SK-N-SH (cell line): ENCODE results near the gene ARID3A. TPM values are rescaled to one million over a fixed set of nuclear protein-coding genes. Genes with fewer than 3 reads are reported as not detected.

Experiments used
- CTCF ChIA-PET: fragments of 300-600, 350-600 bp; formaldehyde crosslinking; extraction: SDS; loops from one replicate; lab custom pipeline; 2021; lab: Yijun Ruan, JAX
- POLR2A ChIA-PET: fragments of 350-600 bp; sonication (Branson Sonifier 250); formaldehyde crosslinking; extraction: SDS; loops from one replicate; lab custom pipeline; 2020; ENCODE audit warnings: antibody characterized with exemption, inconsistent platforms; lab: Yijun Ruan, JAX
- DNase-seq: peaks from one replicate; pipeline ENCODE4 v3.0.0; 2012
- H2AFZ ChIP-seq: fragments of 200-600 bp; sonication (generic); 2 replicates; pipeline ENCODE4 v1.8.1; 2016; ENCODE audit warnings: antibody characterized with exemption, mild to moderate bottlenecking, low read depth
- H3F3A ChIP-seq: fragments of 200-600 bp; sonication (generic); replicated peaks from 2 replicates; pipeline ENCODE3; 2016; ENCODE audit warnings: antibody characterized with exemption, mild to moderate bottlenecking; ENCODE audit not compliant: insufficient read depth
- H3K27ac ChIP-seq, 2 experiments: fragments of 200-500 bp in 1 of 2; fragments of 200-600 bp in 1 of 2; sonication (Bioruptor generic) in 1 of 2; sonication (generic), shearing (Covaris generic) in 1 of 2; 2 replicates each; pipeline versions ENCODE4 v1.5.1 to v1.6.1; 2014 to 2016; ENCODE audit warnings: low read depth in 2 of 2, inconsistent platforms in 1 of 2, low read length in 1 of 2, mild to moderate bottlenecking in 1 of 2, mixed read lengths in 1 of 2
- H3K27me3 ChIP-seq: fragments of 200-600 bp; sonication (generic), shearing (Covaris generic); 2 replicates; pipeline ENCODE4 v1.6.1; 2016; ENCODE audit warnings: mixed run types; ENCODE audit not compliant: insufficient read depth
- H3K36me3 ChIP-seq, 2 experiments: fragments of 200-500 bp in 1 of 2; fragments of 200-600 bp in 1 of 2; sonication (Bioruptor generic) in 1 of 2; sonication (generic) in 1 of 2; replicated peaks in 1 of 2; 2 replicates each; pipeline versions ENCODE3 to v1.5.1; 2014 to 2016; ENCODE audit warnings: low read length in 1 of 2, mild to moderate bottlenecking in 1 of 2; ENCODE audit not compliant: insufficient read depth in 2 of 2, control insufficient read depth in 1 of 2
- H3K4me1 ChIP-seq, 2 experiments: fragments of 200-500 bp in 1 of 2; fragments of 200-600 bp in 1 of 2; sonication (Bioruptor generic) in 1 of 2; sonication (generic), shearing (Covaris generic) in 1 of 2; 2 replicates each; pipeline versions ENCODE4 v1.5.1 to v1.6.1; 2014 to 2016; ENCODE audit warnings: low read depth in 1 of 2, low read length in 1 of 2, mixed run types in 1 of 2; ENCODE audit not compliant: insufficient read depth in 2 of 2, control insufficient read depth in 1 of 2
- H3K4me2 ChIP-seq: fragments of 200-600 bp; sonication (generic), shearing (Covaris generic); 2 replicates; pipeline ENCODE4 v1.6.1; 2017; ENCODE audit warnings: mixed run types
- H3K4me3 ChIP-seq, 2 experiments: fragments of 200-500 bp in 1 of 2; fragments of 200-600 bp in 1 of 2; sonication (Bioruptor generic) in 1 of 2; sonication (generic), shearing (Covaris generic) in 1 of 2; 2 replicates each; pipeline versions ENCODE4 v1.5.1 to v1.8.1; 2014 to 2016; ENCODE audit warnings: low read depth in 2 of 2, inconsistent platforms in 1 of 2, low read length in 1 of 2, mild to moderate bottlenecking in 1 of 2, mixed read lengths in 1 of 2, moderate library complexity in 1 of 2
- H3K79me2 ChIP-seq: fragments of 200-600 bp; sonication (generic); 2 replicates; pipeline ENCODE4 v1.8.1; 2017; ENCODE audit warnings: mild to moderate bottlenecking; ENCODE audit not compliant: insufficient read depth
- H3K9ac ChIP-seq: fragments of 200-600 bp; sonication (generic); 2 replicates; pipeline ENCODE4 v1.6.1; 2017; ENCODE audit warnings: mixed run types
- H3K9me2 ChIP-seq: fragments of 200-600 bp; sonication (generic); 2 replicates; pipeline ENCODE4 v1.6.1; 2017; ENCODE audit warnings: mixed run types
- H3K9me3 ChIP-seq: fragments of 200-600 bp; sonication (generic); 2 replicates; pipeline ENCODE4 v1.6.1; 2017; ENCODE audit warnings: mixed run types, mild to moderate bottlenecking, moderate library complexity
- H4K20me1 ChIP-seq: fragments of 200-600 bp; sonication (generic); 2 replicates; pipeline ENCODE4 v1.6.1; 2017; ENCODE audit warnings: mild to moderate bottlenecking, mixed run types; ENCODE audit not compliant: insufficient read depth
- CHD2 ChIP-seq: fragments of 150-350 bp; IDR thresholded peaks from 2 replicates; pipeline ENCODE4 v1.6.1; 2018; ENCODE audit warnings: low read length; ENCODE audit not compliant: partially characterized antibody
- CTCF ChIP-seq: fragments of 200-600 bp; sonication (generic); IDR thresholded peaks from 2 replicates; pipeline ENCODE4 v1.6.1; 2017; ENCODE audit warnings: antibody characterized with exemption, mild to moderate bottlenecking, moderate library complexity
- EZH2phosphoT487 ChIP-seq: fragments of 200-600 bp; sonication (generic); IDR thresholded peaks from 2 replicates; pipeline ENCODE4 v1.6.1; 2017; ENCODE audit warnings: low read depth, mixed run types, mild to moderate bottlenecking, antibody characterized with exemption, moderate library complexity, borderline replicate concordance
- FOSL2 ChIP-seq: IDR thresholded peaks from 2 replicates; pipeline ENCODE4 v1.4.0; 2012; ENCODE audit warnings: low read depth, mild to moderate bottlenecking, moderate library complexity, borderline replicate concordance
- FOXJ3 ChIP-seq: sonication (generic); formaldehyde crosslinking; IDR thresholded peaks from 2 replicates; pipeline ENCODE4 v1.5.1; 2020; ENCODE audit warnings: mild to moderate bottlenecking, missing genetic modification reagents
- FOXM1 ChIP-seq: IDR thresholded peaks from 2 replicates; pipeline ENCODE4 v1.4.0; 2012; ENCODE audit warnings: low read depth, mild to moderate bottlenecking
- GABPA ChIP-seq: IDR thresholded peaks from 2 replicates; pipeline ENCODE4 v1.4.0; 2012; ENCODE audit warnings: low read depth, mild to moderate bottlenecking
- GATA2 ChIP-seq: sonication (generic); formaldehyde crosslinking; IDR thresholded peaks from 2 replicates; pipeline ENCODE4 v1.5.0; 2020; ENCODE audit warnings: mild to moderate bottlenecking, missing genetic modification reagents
- IRF3 ChIP-seq: fragments of 150-350 bp; IDR thresholded peaks from 2 replicates; pipeline ENCODE4 v1.6.1; 2016; ENCODE audit warnings: mild to moderate bottlenecking, low read depth, low read length
- MAX ChIP-seq: IDR thresholded peaks from 2 replicates; pipeline ENCODE4 v1.4.0; 2012; ENCODE audit warnings: low read depth
- MEF2A ChIP-seq: IDR thresholded peaks from 2 replicates; pipeline ENCODE4 v1.4.0; 2012; ENCODE audit warnings: low read depth, borderline replicate concordance
- MXI1 ChIP-seq: IDR thresholded peaks from 2 replicates; pipeline ENCODE4 v1.6.1; 2012; ENCODE audit warnings: mild to moderate bottlenecking, low read depth, low read length, improper control_type of control experiment
- NFIC ChIP-seq: IDR thresholded peaks from 2 replicates; pipeline ENCODE4 v1.4.0; 2012; ENCODE audit warnings: borderline replicate concordance
- RAD21 ChIP-seq: IDR thresholded peaks from 2 replicates; pipeline ENCODE4 v1.6.1; 2012; ENCODE audit warnings: mild to moderate bottlenecking, low read length
- REST ChIP-seq: IDR thresholded peaks from 2 replicates; pipeline ENCODE4 v1.6.1; 2012; ENCODE audit warnings: mild to moderate bottlenecking, low read depth, low read length, moderate library complexity
- RXRA ChIP-seq: IDR thresholded peaks from 2 replicates; pipeline ENCODE4 v1.4.0; 2012; ENCODE audit warnings: low read depth, mild to moderate bottlenecking, borderline replicate concordance
- SIN3A ChIP-seq: IDR thresholded peaks from 2 replicates; pipeline ENCODE4 v1.6.1; 2012; ENCODE audit warnings: low read depth, mild to moderate bottlenecking, low read length, moderate library complexity, borderline replicate concordance
- SMC3 ChIP-seq: IDR thresholded peaks from 2 replicates; pipeline ENCODE4 v1.6.1; 2012; ENCODE audit warnings: low read depth, low read length, improper control_type of control experiment
- TCF12 ChIP-seq: IDR thresholded peaks from 2 replicates; pipeline ENCODE4 v1.4.0; 2012
- USF2 ChIP-seq: fragments of 150-350 bp; IDR thresholded peaks from 2 replicates; pipeline ENCODE4 v1.6.1; 2017; ENCODE audit warnings: antibody characterized with exemption, low read length, low read depth, borderline replicate concordance
- WGBS: methylation state at CpG from one replicate; pipeline ENCODE4 v1.1.6; 2017; ENCODE audit warnings: low lambda C conversion rate; 5-methylcytosine and 5-hydroxymethylcytosine counted together
- polyA plus RNA-seq, 3 experiments: library from polyadenylated mRNA; depleted of rRNA; stranded (reverse); fragments of >200 nt; gene quantifications; 2 replicates each; pipeline ENCODE4 v1.2.3, GENCODE V29; 2012

ARID3A gene
- polyA plus RNA-seq, 1 of the 3 experiments (the other 2 are of a cell fraction), result 8.6 TPM

- TF ChIP-seq REST (no peak), CHD2 (no peak), NFIC (no peak), TCF12 (no peak)
Observed at GRCh38 chr19:980133-980998, 54.5 kb downstream of the ARID3A start (continued).

- H3K27ac ChIP-seq, result peak overlapping the region; percentile 66; a peak in 3 of 4 replicates
- TF ChIP-seq FOXJ3 (CRISPR knock-in tag), result no peak
- no peak for TF ChIP-seq GATA2 (CRISPR knock-in tag)
- TF ChIP-seq RAD21, result peak; percentile 89
- no peak for TF ChIP-seq FOXM1
- no peak for TF ChIP-seq GABPA
- TF ChIP-seq IRF3, result no peak
- peak; percentile 33 for TF ChIP-seq CHD2
- TF ChIP-seq FOSL2, result no peak
- no peak for TF ChIP-seq EZH2phosphoT487
- no peak for TF ChIP-seq USF2
- no peak; the same call in 1 of the 2 replicates for TF ChIP-seq RXRA
- TF ChIP-seq MXI1, result peak; percentile 45; the same call in 1 of the 2 replicates
- TF ChIP-seq MEF2A, result no peak
- no peak for TF ChIP-seq SIN3A
- TF ChIP-seq NFIC, result no peak
- TF ChIP-seq SMC3, result peak; percentile 99
- peak; percentile 79 for TF ChIP-seq CTCF
- no peak for TF ChIP-seq MAX
Observed at GRCh38 chr19:982567-983170, 56.8 kb downstream of the ARID3A start.

More at GRCh38 chr19:982567-983170, 56.8 kb downstream of the ARID3A start:
- Histone ChIP-seq H3K4me3 (peak overlapping the region; percentile 37 to 56; a peak in 3 of 4 replicates), H3F3A (peaks cover 10% of the 10 kb centered on the region), H3K79me2 (peaks cover 8% of the 10 kb centered on the region; the same call in 1 of the 2 replicates), H3K9me3 (no peaks in the 10 kb centered on the region), H3K9ac (no peak overlapping the region), H4K20me1 (no peaks in the 10 kb centered on the region), H3K4me2 (peak overlapping the region; percentile 89; the same call in 1 of the 2 replicates), H3K36me3 (peaks cover 3 to 10% of the 10 kb centered on the region in 2 experiments), H3K9me2 (no peaks in the 10 kb centered on the region), H3K4me1 (peaks cover 0 to 14% of the 10 kb centered on the region in 2 experiments; a peak in 2 of 4 replicates), H3K27me3 (no peaks in the 10 kb centered on the region), H2AFZ (peak overlapping the region; percentile 82)
- POLR2A ChIA-PET, result interaction anchor here (1.7 kb wide), 1 partner anchor 58 kb away, joined by 5 read pairs; no protein-coding TSS in a partner anchor
- CTCF ChIA-PET, result interaction anchor here (0.6 to 10.7 kb wide), 23 partner anchors 9 to 262 kb away, joined by 3 to 161 read pairs (median 5); partner anchors contain the start of genes KISS1R and RNU6-9
- peak; percentile 98 for DNase-seq
- 10% methylated on average over 13 of the region's 46 CpGs for WGBS
